Body of pancreas (tissue), 4 donors: ENCODE measurements around the gene H2BW2. TPM values are rescaled to one million over a fixed set of nuclear protein-coding genes. Genes with fewer than 3 reads are reported as not detected.
"Not testable (repeated sequence)": the region's sequence is repeated elsewhere in the genome, so short reads cannot be mapped to it uniquely, and the experiment has no call there.

ENCODE experiments used
- ATAC-seq: fragments of 150-250 bp; one replicate; pipeline ENCODE4 v1.9.1; 2016
- DNase-seq, 4 donors: peaks; one replicate each; pipeline ENCODE4 v3.0.0-alpha.2; 2019
- H3K27ac ChIP-seq, 4 donors: fragments of 200-600 bp; sonication (generic); 1 replicate in 3 of 4; 2 replicates in 1 of 4; pipeline versions ENCODE4 v1.5.1 to v1.6.1; 2016 to 2019; ENCODE audit warnings: mild to moderate bottlenecking in 1 of 4, mixed read lengths in 1 of 4, moderate library complexity in 1 of 4
- H3K27me3 ChIP-seq, 2 donors: fragments of 200-600 bp; sonication (generic); one replicate each; pipeline ENCODE4 v1.6.0; 2016; ENCODE audit warnings: mild to moderate bottlenecking in 1 of 2
- H3K36me3 ChIP-seq, 2 donors: fragments of 200-600 bp; sonication (generic); replicated peaks in 1 of 2; 2 replicates each; pipeline ENCODE4 v1.5.1; 2016; ENCODE audit warnings: low read depth in 2 of 2; ENCODE audit not compliant: insufficient read depth in 1 of 2
- H3K4me1 ChIP-seq: fragments of 200-600 bp; sonication (generic); one replicate; pipeline ENCODE4 v1.6.0; 2016
- H3K4me3 ChIP-seq, 2 donors: fragments of 200-600 bp; sonication (generic); 1 replicate in 1 of 2; 2 replicates in 1 of 2; pipeline ENCODE4 v1.5.1; 2016 to 2019
- H3K9me3 ChIP-seq, 3 donors: fragments of 200-600 bp; sonication (generic); 1 replicate in 2 of 3; 2 replicates in 1 of 3; pipeline ENCODE4 v1.5.1; 2016
- CTCF ChIP-seq, 7 experiments: fragments of 450-650 bp in 4 of 7; fragments of 200-600 bp in 3 of 7; sonication (generic) in 3 of 7; IDR thresholded peaks; one replicate each; pipeline ENCODE4 v1.5.1; 2016 to 2019; ENCODE audit warnings: antibody characterized with exemption in 7 of 7
- POLR2A ChIP-seq, 3 donors: fragments of 450-650 bp; IDR thresholded peaks; one replicate each; pipeline ENCODE4 v1.6.1; 2016; ENCODE audit warnings: antibody characterized with exemption in 3 of 3, mild to moderate bottlenecking in 2 of 3
- WGBS, 2 donors: methylation state at CpG; one replicate each; pipeline ENCODE4 v1.1.5; 2017; 5-methylcytosine and 5-hydroxymethylcytosine counted together
- intact Hi-C: fragments of 100-400 bp; cut with DNase I; formaldehyde crosslinking; loops from one replicate; pipeline ENCODE4 v1.15.1; 2023
- total RNA-seq, 2 donors: library from RNA; depleted of rRNA; stranded (reverse); fragments of >200 nt; gene quantifications; one replicate each; pipeline ENCODE4 v1.1.0, GENCODE V29; 2016

The H2BW2 gene
- not detected for total RNA-seq

GRCh38 chrX:104039689-104040505 lies at the start of gene H2BW2:
H2BW2 (plus strand) TSS chrX:104039956; CDS start chrX:104039995, 39 bp downstream.
- no peak within 1 kb of the TSS for H3K27ac ChIP-seq
- no peaks in the 10 kb centered on the region for H3K4me1 ChIP-seq
- H3K9me3 ChIP-seq = no peaks in the 10 kb centered on the region
- no peaks in the 10 kb centered on the region for H3K36me3 ChIP-seq
- TF ChIP-seq POLR2A (IDR thresholded peaks at IDR 0.05) (no peak), CTCF (IDR thresholded peaks at IDR 0.05) (no peak)
- ATAC-seq (no peak), DNase-seq (no peak)
- intact Hi-C loops = no loop called here
- no peaks in the 10 kb centered on the region for H3K27me3 ChIP-seq
- no peak within 1 kb of the TSS for H3K4me3 ChIP-seq
- 94 to 95% methylated on average over 12 to 38 of the region's 39 CpGs for WGBS, 2 donors

DNA sequence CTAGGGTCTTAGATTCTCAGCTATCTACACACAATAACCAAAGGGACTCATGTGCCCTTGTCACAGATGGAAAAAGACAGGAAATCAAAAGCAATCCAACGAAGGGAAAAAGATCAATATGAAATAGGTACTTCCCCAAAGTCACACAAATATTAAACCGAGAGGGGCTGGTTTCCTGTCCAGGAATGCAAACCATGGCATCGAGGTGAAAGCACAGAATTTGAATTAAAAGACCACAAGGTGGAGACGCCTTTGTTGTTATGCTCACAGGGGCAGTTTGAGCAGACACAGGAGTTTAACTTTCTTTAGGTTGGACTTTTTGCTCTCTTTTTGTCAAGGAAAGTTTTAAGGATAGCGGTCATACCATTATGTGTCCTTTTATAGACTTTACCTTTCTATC lies 40.5 kb upstream of the H2BW2 start:
- intact Hi-C loops = no loop called here
- H3K9me3 ChIP-seq = no peaks in the 10 kb centered on the region
- H3K4me3 ChIP-seq = no peak overlapping the region
- H3K4me1 ChIP-seq = no peaks in the 10 kb centered on the region
- TF ChIP-seq POLR2A (IDR thresholded peaks at IDR 0.05) = no peak
- H3K27ac ChIP-seq = no peak overlapping the region
- WGBS, 2 donors = 24 to 28% methylated on average over 5 of the region's 5 CpGs
- H3K27me3 ChIP-seq = no peaks in the 10 kb centered on the region
- no peaks in the 10 kb centered on the region for H3K36me3 ChIP-seq
- ATAC-seq = no peak
- DNase-seq = no peak

- WGBS, 2 donors = 70 to 79% methylated on average over 5 of the region's 5 CpGs
- ATAC-seq (no peak), DNase-seq (no peak)
- no peaks in the 10 kb centered on the region for H3K4me1 ChIP-seq
- no peaks in the 10 kb centered on the region for H3K36me3 ChIP-seq
- no peak for TF ChIP-seq CTCF (IDR thresholded peaks at IDR 0.05)
- TF ChIP-seq POLR2A (IDR thresholded peaks at IDR 0.05) = no peak
- no peak overlapping the region for H3K4me3 ChIP-seq
- H3K9me3 ChIP-seq = no peaks in the 10 kb centered on the region
- intact Hi-C loops = no loop called here
- no peak overlapping the region for H3K27ac ChIP-seq
- no peaks in the 10 kb centered on the region for H3K27me3 ChIP-seq
These were observed 30.9 kb upstream of the H2BW2 start for GRCh38 chrX:104008831-104009230.

- no peaks in the 10 kb centered on the region for H3K9me3 ChIP-seq
- no peak for DNase-seq
- intact Hi-C loops = no loop called here
- 97% methylated on average over 24 of the region's 24 CpGs; no CpG with 5 or more reads in 1 of the 2 donors for WGBS, 2 donors
- no peaks in the 10 kb centered on the region for H3K4me1 ChIP-seq
- TF ChIP-seq CTCF (IDR thresholded peaks at IDR 0.05) = no peak
- ATAC-seq = no peak
- H3K4me3 ChIP-seq = no peak overlapping the region
- no peak overlapping the region for H3K27ac ChIP-seq
- H3K27me3 ChIP-seq = no peaks in the 10 kb centered on the region
- H3K36me3 ChIP-seq = no peaks in the 10 kb centered on the region
These were observed 26.6 kb upstream of the H2BW2 start for GRCh38 chrX:104013158-104013557.

DNA sequence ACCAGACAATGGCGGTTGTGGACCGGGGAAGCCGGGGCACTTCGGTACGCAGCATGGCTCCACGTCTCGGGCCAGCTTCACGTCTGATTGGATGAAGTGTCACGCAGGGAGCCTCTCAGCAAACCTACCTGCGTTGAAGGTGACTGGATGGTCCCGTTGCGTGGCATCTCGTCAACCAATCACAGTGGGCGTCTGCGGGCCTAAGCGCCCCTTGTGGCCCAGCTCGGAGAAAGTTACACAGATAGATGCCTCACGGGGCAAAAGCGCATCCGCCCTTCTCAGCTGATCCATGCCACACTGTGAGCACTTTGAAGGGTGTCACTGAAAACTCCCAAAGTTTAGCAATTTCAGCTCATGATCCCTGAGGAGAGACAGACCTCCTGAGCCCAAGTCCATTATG lies 26.1 kb upstream of the H2BW2 start, which contains the start of gene H2BW1:
H2BW1 (minus strand) TSS at position 103 of the 400 bp plus-strand sequence. CDS start 132 bp downstream, outside the sequence.
- H3K36me3 ChIP-seq = no peaks in the 10 kb centered on the region
- DNase-seq = no peak
- intact Hi-C loops = no loop called here
- no peak within 1 kb of the TSS for H3K4me3 ChIP-seq
- H3K27me3 ChIP-seq = no peaks in the 10 kb centered on the region
- no peaks in the 10 kb centered on the region for H3K4me1 ChIP-seq
- H3K27ac ChIP-seq = no peak within 1 kb of the TSS
- WGBS, 2 donors = 90 to 94% methylated on average over 10 to 19 of the region's 20 CpGs
- no peak for ATAC-seq
- no peaks in the 10 kb centered on the region for H3K9me3 ChIP-seq
- no peak for TF ChIP-seq CTCF (IDR thresholded peaks at IDR 0.05)
- TF ChIP-seq POLR2A (IDR thresholded peaks at IDR 0.05) = no peak

GRCh38 chrX:104015576-104015975 lies 24.2 kb upstream of the H2BW2 start:
- H3K36me3 ChIP-seq, H3K27me3 ChIP-seq, H3K4me3 ChIP-seq, H3K4me1 ChIP-seq, DNase-seq, ATAC-seq, intact Hi-C loops, H3K27ac ChIP-seq, H3K9me3 ChIP-seq: not testable (repeated sequence)
- WGBS, 2 donors = 75 to 80% methylated on average over 8 of the region's 8 CpGs
